HPDE6-E6E7 (cell line): ENCODE results near the gene NKPD1.
"Not testable (repeated sequence)": the region's sequence is repeated elsewhere in the genome, so short reads cannot be mapped to it uniquely, and the experiment has no call there.

ENCODE experiments used
- DNase-seq: peaks from one replicate; pipeline ENCODE4 v3.0.0; 2011; ENCODE audit warnings: missing footprints; ENCODE audit errors: extremely low spot score

The NKPD1 gene

GRCh38 chr19:45118591-45119355 lies 42.0 kb downstream of the NKPD1 start:
- DNase-seq = not testable (repeated sequence)

GRCh38 chr19:45118106-45118505 lies 42.7 kb downstream of the NKPD1 start:
- DNase-seq = no peak

- no peak for DNase-seq
These were observed 43.1 kb downstream of the NKPD1 start for GRCh38 chr19:45117671-45118070.

- no peak for DNase-seq
These were observed 43.6 kb downstream of the NKPD1 start for GRCh38 chr19:45117167-45117594.

GRCh38 chr19:45115809-45116615 lies 44.8 kb downstream of the NKPD1 start:
- no peak for DNase-seq

GRCh38 chr19:45114116-45114515 lies 46.7 kb downstream of the NKPD1 start:
- DNase-seq = no peak

- DNase-seq = no peak
These were observed 47.2 kb downstream of the NKPD1 start for GRCh38 chr19:45113628-45114027.

- DNase-seq = no peak
These were observed 48.5 kb downstream of the NKPD1 start for GRCh38 chr19:45112111-45112827.
